ACHN (cell line): ENCODE results near the gene CDA.
"Not testable (repeated sequence)": the region's sequence is repeated elsewhere in the genome, so short reads cannot be mapped to it uniquely, and the experiment has no call there.

ENCODE experiments used
- DNase-seq: peaks from one replicate; pipeline ENCODE4 v3.0.0-alpha.2; 2015
- in situ Hi-C: cut with HindIII; loops from 2 replicates; pipeline ENCODE4 v1.10.0; 2017; ENCODE audit warnings: low sequenced_read_pairs, low pct_ligation_motif_present, low pct_unique_long_range_greater_than_20kb

CDA gene

GRCh38 chr1:20578721-20579395, 10.0 kb upstream of the CDA start:
- DNase-seq, result no peak
- in situ Hi-C loops, result no loop called here

DNA sequence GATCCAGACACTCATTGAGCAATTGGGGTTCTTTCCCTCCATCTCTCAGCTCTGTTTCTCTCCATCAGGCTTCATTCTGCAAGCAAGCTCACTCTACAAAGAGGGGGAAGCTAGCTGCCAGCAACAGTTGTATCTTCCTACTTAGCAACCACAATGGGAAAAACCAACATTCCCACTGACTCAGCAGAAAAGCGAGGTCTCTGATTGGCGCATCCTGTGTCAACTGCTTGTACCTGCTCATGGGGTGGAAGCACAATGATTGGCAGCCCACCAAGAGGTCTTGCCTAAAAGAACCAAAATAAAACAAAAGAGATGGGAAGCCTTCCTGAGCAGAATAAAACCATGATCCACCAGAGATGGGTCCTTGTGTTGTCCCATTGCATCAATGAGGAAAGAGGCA, 4.0 kb upstream of the CDA start:
- no peak for DNase-seq
- in situ Hi-C loops, result no loop called here

- in situ Hi-C loops, result no loop called here
- DNase-seq, result no peak
These were observed 1.8 kb upstream of the CDA start for GRCh38 chr1:20586953-20587660.

GRCh38 chr1:20587661-20588053, 1.2 kb upstream of the CDA start:
- in situ Hi-C loops, result no loop called here
- DNase-seq, result no peak

GRCh38 chr1:20589331-20590278, 708 bp downstream of the CDA start:
- DNase-seq, result no peak
- in situ Hi-C loops, result no loop called here

- DNase-seq, result no peak
- in situ Hi-C loops, result no loop called here
These were observed 1.4 kb downstream of the CDA start for GRCh38 chr1:20590306-20590777.

GRCh38 chr1:20593756-20594155, 4.9 kb downstream of the CDA start:
- in situ Hi-C loops, result no loop called here
- DNase-seq, result no peak

DNA sequence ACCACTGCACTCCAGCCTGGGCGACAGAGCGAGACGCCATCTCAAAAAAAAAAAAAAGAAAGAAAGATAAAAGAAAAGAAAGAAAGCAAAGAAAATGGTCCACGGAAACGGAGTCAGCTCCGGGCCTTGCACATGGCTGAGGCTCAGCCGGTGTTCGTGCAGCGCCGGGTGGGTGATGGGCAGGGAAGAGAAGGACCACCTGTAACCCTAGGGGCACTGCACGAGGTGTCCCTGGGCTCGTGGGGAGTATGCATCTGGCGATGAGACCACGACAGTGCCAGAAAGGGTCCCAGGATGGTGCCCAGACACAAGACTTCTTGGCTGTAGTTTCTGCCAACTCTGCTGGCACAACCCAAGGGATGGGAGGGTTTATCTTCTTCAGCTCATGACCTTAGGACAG, 5.8 kb downstream of the CDA start:
- in situ Hi-C loops, result no loop called here
- no peak for DNase-seq

DNA sequence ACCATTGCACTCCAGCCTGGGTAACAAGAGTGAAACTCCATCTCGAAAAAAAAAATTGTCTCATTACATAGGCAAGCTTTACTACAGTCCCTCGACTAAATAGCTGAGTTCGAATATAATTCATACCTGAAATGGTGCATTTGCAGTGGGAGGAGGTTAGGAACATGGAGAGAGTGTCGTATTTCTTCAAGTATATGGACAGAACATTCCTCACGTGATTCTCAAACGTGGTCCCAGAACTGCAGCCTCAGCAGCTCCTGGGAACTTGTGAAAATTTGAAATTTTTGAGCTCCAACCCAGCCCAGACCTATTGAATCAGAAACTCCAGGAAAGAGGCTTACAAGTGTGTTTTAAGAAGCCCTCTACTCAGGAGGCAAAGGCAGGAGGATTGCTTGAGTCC, 7.2 kb downstream of the CDA start:
- DNase-seq, result no peak
- in situ Hi-C loops, result no loop called here

- in situ Hi-C loops, result no loop called here
- DNase-seq, result no peak
These were observed 8.8 kb downstream of the CDA start for GRCh38 chr1:20597650-20598049.

DNA sequence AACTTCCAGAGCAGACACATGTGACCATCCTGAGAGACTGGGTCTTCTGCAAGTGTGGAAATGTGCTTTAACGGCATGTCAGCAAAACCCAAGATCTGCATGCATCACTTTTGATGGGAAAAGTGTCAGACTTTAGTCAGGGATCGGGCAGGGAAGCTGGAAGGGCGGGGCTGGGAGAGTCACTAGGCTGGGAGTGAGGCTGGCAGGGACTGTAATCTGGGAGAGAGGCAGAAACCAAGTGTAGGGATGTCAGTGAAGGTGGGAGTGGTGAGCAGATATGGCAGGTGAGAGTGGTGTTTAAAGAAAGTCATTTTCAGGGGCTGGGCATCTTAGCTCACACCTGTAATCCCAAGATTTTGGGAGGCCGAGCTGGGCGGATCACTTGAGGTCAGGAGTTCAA, 11.3 kb downstream of the CDA start:
- in situ Hi-C loops, result no loop called here
- DNase-seq, result no peak

DNA sequence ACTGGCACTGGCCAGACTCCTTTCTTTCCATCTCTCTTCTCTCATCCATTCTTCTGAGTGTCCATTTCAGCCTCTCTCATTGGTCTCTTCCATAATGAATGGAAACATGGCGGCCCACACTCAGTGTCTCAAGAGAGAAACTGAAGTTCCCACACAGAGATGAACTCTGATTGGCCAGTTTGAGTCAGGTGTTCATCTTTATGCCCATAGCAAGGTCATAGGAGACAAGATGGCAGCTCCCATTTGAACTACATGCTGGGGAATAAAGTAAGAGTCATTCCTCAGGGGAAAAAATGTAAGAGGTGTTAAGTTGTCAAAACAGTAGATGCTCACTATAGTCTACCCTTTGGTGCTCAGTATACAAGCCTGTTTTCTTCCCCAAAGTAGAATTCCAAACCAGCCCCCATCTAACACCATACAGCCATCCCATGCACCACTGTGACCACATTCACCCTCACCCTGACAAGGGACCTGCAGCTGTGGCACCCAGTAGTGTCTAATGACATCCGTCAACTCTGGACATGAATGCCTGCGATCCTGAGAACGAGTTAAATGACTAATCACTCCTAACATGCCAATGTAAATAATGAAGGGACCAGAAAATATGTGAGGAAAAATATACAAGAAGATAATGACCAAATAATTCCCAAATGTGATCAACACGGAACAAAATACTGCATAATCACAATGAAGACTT, 12.4 kb downstream of the CDA start:
- in situ Hi-C loops, result no loop called here
- DNase-seq, result no peak

GRCh38 chr1:20602851-20603450, 14.1 kb downstream of the CDA start:
- in situ Hi-C loops, result no loop called here
- no peak for DNase-seq

GRCh38 chr1:20603504-20604464, 14.9 kb downstream of the CDA start:
- peak; percentile 45 for DNase-seq
- in situ Hi-C loops, result no loop called here

- DNase-seq, result no peak
- in situ Hi-C loops, result no loop called here
These were observed 15.8 kb downstream of the CDA start for GRCh38 chr1:20604678-20605077.

GRCh38 chr1:20606801-20607570, 18.1 kb downstream of the CDA start:
- DNase-seq, in situ Hi-C loops: not testable (repeated sequence)

- in situ Hi-C loops, result no loop called here
- no peak for DNase-seq
These were observed 20.6 kb downstream of the CDA start for GRCh38 chr1:20609541-20609940.
